Measurements from ENCODE around the gene EPB41L4A.

The EPB41L4A gene

GRCh38 chr5:112146323-112147226, 272.5 kb downstream of the EPB41L4A start:
- peak; percentile 75 for DNase-seq

- DNase-seq: no peak
Measured at GRCh38 chr5:112143690-112144089, 275.4 kb downstream of the EPB41L4A start.

DNA sequence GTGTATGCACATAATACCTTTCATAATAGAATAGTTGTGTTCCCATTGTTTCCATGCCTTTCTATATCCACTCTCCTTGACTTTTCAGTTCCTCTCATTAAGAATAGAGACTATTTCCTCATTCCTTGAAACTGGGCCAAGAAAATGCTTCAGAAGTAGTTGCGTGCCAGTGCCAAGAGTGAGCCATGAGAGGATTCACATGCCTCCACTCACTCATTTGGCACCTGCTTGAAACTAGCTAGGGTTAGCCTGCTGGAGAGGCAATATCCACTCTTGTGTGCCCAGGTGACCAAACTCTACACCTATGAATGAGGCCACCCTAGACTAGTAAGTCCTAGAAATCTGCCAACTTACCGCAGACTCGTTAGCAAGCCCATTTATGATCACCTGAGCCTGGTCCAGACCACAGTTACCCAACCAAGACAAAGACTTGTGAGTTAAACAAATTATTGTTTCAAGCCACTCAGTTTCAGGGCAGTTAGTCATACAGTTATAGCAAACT, 276.3 kb downstream of the EPB41L4A start:
- no peak for DNase-seq

- no peak for DNase-seq
Measured at GRCh38 chr5:112141582-112141981, 277.5 kb downstream of the EPB41L4A start.

DNA sequence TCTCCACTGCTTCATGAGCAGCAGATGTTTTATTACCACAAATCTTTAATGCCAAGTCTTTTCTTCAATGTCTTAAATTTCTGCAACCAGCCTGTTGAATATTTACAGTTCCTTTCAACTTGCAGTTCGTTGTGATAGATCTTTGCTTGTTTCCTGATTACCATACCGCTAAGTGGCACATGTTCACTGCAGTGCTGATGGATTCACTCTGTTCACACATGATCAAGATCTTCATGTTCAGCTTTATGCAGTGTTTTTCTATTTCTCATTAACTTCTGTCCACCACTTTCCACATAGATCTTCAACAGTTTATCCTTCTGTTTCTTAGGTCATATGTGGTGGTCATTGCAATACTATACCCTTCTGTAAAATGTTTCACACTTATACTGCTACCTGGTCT, 280.6 kb downstream of the EPB41L4A start:
- no peak for DNase-seq

- no peak for DNase-seq
Measured at GRCh38 chr5:112136773-112137172, 282.3 kb downstream of the EPB41L4A start.

DNA sequence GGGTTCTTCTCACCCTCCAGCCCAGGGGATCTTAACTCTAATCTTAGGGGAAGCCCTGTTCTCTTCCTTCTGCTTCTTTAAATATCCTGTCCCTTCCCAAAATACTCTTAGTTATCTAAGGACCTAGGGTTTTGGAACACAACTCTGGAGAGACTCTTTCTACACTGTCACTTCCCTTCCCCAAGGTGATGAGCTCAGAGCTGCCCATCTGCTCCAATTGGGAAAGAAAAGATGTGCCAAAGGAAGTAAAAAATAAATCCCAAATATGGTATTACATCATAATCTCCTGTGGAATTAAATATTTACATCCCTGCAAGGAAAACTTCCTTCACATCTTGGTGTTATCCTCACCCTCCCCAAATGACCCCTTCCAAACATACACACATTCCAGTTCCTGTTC, 291.2 kb downstream of the EPB41L4A start:
- no peak for DNase-seq

DNA sequence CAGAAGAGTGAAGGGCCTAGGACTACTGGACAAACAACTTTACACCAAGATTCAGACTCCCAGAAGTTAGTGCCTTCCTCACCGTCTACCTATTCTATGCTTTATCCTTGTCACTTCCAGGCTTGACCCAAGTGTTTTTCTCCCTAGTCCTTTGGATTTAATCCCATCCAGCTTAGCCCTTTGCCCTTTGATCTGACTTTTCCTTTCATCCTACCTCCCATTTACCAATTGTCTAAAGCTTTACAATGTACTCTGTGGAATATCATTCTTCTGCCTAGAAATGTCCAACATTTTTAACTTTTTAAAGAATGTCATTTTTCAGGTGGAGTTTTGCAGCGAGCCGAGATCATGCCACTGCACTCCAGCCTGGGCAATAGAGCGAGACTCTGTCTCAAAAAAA, 292.1 kb downstream of the EPB41L4A start:
- no peak for DNase-seq

DNA sequence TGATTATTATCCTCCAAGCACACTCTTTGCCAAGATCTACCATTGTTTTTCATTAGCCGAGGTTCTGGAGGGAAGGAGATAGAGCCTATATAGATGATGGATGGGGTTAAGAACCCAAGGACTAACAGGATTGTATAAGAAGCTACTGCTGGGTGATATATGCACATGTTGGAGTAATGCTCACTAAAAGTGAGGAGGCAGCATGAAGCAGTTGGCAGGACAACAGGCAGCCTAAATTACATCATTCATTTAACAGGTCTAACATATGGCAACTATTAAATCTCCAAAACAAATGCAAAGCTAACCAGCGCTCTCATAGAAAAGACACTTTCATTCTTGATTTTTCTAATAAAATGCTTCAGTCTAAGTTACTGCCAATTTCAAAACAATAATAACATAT, 293.2 kb downstream of the EPB41L4A start:
- peak; percentile 93 for DNase-seq

GRCh38 chr5:112124788-112125187, 294.3 kb downstream of the EPB41L4A start:
- no peak for DNase-seq

DNA sequence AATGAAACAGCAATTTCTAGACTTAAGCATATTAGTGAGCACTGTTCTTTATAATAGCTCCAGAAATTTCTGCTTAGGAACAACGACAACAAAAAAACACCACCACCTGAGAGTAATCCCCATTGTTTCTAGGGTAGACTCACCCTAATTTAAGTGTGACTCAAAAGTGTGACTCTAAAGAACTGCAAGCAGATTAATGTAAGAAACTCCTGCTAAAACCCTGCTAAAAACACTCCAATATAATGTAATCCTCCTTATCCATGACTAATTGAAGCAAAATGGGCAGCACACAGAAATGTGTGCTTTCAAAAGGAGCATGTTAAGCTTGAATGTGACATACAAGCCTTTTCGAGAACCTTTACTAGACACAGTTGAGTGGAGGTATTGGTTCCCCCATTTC, 296.0 kb downstream of the EPB41L4A start:
- DNase-seq: no peak

- no peak for DNase-seq
Measured at GRCh38 chr5:112122353-112122752, 296.7 kb downstream of the EPB41L4A start.

DNA sequence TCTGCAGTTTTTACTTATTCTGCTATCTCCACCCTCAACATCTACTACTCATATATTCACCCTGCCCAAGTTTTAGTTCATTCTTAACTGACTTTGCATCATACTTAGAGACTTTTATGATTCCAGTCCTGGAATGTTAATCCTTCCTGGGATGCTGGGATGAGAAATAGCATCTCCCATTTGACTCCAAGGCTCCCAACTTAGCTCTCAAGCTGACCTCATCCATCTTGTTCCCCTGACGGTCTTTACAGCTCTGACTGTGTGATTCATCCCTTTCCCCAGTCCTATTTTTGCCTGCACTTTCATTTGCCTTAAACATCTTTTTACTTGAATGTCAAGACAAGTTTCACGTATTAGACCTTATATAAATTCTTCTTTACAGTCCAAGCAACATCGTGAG, 297.8 kb downstream of the EPB41L4A start:
- DNase-seq: no peak

- no peak for DNase-seq
Measured at GRCh38 chr5:112119969-112120368, 299.1 kb downstream of the EPB41L4A start.

DNA sequence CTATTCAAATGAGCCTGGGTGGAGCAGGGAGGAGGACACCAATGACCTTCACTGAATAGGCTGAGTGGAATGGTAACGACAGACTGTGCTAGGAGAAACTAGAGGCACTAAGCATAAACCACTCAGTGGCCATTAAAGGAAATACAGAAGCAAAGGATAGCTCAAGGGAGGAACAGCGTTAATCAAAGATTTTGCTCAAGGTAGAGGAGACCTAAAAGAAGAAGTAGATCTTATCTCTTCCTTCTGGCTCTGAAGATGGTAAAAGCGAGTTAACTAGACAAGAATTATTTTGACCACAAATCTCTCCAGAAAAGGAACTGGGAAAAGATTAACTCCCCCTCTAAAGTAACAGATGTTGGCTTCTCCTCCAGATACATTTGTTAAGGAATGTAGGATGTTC, 299.6 kb downstream of the EPB41L4A start:
- no peak for DNase-seq

- DNase-seq: no peak
Measured at GRCh38 chr5:112117551-112117950, 301.5 kb downstream of the EPB41L4A start.

DNA sequence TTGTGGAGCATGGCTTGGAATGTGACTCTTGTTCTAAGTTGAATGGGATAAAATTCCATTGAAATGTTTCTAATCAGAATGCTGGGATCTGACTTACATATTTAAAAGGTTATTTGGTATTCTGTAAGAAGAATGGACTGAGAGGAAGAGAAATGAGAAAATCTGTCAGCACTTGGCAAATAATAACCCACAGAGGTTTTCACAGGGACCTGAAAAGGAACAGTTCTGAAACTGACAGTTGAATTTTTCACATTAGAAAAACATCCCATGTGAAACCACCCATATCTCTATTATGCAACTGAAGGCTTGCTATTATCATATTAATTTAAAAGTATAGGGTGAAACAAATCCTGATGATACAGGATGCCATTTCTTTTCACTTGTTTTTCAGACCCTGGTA, 302.7 kb downstream of the EPB41L4A start:
- no peak for DNase-seq

DNA sequence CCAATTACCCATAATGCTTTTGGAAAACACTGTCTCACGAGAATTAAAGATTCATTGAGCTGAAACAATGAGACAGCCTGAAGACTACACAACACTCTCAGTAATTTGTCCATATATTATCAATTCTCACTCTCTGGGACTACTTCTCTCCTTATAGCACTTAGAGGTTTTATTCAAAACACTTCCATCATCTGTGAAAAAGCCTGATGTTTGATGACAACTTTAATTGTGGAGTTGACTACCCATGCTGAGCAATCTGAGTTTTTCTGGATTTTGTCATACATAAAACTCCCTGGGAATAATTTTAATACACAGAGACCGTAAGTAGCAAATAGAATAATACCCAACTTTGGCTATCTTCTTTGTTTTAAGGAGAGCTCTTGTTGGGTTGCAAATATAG, 305.5 kb downstream of the EPB41L4A start:
- no peak for DNase-seq
